Astrocyte of the spinal cord (primary cell): ENCODE measurements around the gene CDC42BPB.

ENCODE experiments used
- DNase-seq: peaks from one replicate; pipeline ENCODE4 v3.0.0; 2011; ENCODE audit warnings: low read depth, low spot score
- H3K4me3 ChIP-seq: 2 replicates; pipeline ENCODE4 v1.5.1; 2011; ENCODE audit warnings: low read depth, mild to moderate bottlenecking, low read length, moderate library complexity
- CTCF ChIP-seq: IDR thresholded peaks from 2 replicates; pipeline ENCODE4 v1.5.1; 2012; ENCODE audit warnings: low read depth, mild to moderate bottlenecking, low read length, inconsistent platforms
- in situ Hi-C: cut with HindIII; loops from 2 replicates; pipeline ENCODE4 v1.10.0; 2017; ENCODE audit warnings: low sequenced_read_pairs

The CDC42BPB gene

GRCh38 chr14:103089386-103090335, 32.3 kb upstream of the CDC42BPB start:
- in situ Hi-C loops: no loop called here
- no peak overlapping the region for H3K4me3 ChIP-seq
- no peak for TF ChIP-seq CTCF
- DNase-seq: no peak

- no peak for DNase-seq
- H3K4me3 ChIP-seq: no peak overlapping the region
- in situ Hi-C loops: no loop called here
- TF ChIP-seq CTCF: no peak
Observed at GRCh38 chr14:103088921-103089320, 31.6 kb upstream of the CDC42BPB start.

GRCh38 chr14:103087343-103087835, 30.0 kb upstream of the CDC42BPB start:
- no peak for TF ChIP-seq CTCF
- H3K4me3 ChIP-seq: no peak overlapping the region
- DNase-seq: no peak
- in situ Hi-C loops: no loop called here

- no peak for TF ChIP-seq CTCF
- H3K4me3 ChIP-seq: no peak overlapping the region
- no peak for DNase-seq
- in situ Hi-C loops: no loop called here
Observed at GRCh38 chr14:103086771-103087342, 29.5 kb upstream of the CDC42BPB start.

- no peak for DNase-seq
- no peak overlapping the region for H3K4me3 ChIP-seq
- in situ Hi-C loops: no loop called here
- peak; percentile 34 for TF ChIP-seq CTCF
Observed at GRCh38 chr14:103085106-103086091, 28.1 kb upstream of the CDC42BPB start.
